ENCODE data around the gene XYLT1.

DNA sequence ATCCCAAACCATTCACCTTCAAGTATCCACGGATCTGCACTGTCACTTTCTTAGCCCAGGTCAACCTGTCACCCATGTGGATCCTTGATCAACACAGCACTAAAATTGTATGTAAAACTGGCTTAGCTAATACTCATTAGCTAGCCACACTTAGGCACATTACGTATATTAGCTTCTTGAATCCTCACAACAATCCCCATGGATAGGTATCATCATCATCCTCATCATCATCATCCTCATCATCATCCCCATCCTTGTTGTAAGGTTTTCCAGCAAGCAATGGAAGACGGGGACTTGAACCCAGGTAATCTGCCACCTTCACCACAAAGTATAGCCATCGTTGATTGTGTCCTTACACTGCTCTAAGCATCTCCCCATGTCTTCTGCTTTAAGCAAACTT, 184.3 kb downstream of the XYLT1 start:
- TF ChIP-seq, protein P1, sequence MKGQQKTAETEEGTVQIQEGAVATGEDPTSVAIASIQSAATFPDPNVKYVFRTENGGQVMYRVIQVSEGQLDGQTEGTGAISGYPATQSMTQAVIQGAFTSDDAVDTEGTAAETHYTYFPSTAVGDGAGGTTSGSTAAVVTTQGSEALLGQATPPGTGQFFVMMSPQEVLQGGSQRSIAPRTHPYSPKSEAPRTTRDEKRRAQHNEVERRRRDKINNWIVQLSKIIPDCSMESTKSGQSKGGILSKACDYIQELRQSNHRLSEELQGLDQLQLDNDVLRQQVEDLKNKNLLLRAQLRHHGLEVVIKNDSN (CRISPR knock-in tag; IDR thresholded peaks at IDR 0.05) = no peak
- TF ChIP-seq KAT7 (CRISPR knock-in tag; IDR thresholded peaks at IDR 0.05; ENCODE audit: borderline replicate concordance) (no peak), NFE2L1 (CRISPR knock-in tag; IDR thresholded peaks at IDR 0.05) (no peak)
- TF ChIP-seq, protein P2, sequence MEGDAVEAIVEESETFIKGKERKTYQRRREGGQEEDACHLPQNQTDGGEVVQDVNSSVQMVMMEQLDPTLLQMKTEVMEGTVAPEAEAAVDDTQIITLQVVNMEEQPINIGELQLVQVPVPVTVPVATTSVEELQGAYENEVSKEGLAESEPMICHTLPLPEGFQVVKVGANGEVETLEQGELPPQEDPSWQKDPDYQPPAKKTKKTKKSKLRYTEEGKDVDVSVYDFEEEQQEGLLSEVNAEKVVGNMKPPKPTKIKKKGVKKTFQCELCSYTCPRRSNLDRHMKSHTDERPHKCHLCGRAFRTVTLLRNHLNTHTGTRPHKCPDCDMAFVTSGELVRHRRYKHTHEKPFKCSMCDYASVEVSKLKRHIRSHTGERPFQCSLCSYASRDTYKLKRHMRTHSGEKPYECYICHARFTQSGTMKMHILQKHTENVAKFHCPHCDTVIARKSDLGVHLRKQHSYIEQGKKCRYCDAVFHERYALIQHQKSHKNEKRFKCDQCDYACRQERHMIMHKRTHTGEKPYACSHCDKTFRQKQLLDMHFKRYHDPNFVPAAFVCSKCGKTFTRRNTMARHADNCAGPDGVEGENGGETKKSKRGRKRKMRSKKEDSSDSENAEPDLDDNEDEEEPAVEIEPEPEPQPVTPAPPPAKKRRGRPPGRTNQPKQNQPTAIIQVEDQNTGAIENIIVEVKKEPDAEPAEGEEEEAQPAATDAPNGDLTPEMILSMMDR (IDR thresholded peaks at IDR 0.05) = no peak
- TF ChIP-seq, protein P3, sequence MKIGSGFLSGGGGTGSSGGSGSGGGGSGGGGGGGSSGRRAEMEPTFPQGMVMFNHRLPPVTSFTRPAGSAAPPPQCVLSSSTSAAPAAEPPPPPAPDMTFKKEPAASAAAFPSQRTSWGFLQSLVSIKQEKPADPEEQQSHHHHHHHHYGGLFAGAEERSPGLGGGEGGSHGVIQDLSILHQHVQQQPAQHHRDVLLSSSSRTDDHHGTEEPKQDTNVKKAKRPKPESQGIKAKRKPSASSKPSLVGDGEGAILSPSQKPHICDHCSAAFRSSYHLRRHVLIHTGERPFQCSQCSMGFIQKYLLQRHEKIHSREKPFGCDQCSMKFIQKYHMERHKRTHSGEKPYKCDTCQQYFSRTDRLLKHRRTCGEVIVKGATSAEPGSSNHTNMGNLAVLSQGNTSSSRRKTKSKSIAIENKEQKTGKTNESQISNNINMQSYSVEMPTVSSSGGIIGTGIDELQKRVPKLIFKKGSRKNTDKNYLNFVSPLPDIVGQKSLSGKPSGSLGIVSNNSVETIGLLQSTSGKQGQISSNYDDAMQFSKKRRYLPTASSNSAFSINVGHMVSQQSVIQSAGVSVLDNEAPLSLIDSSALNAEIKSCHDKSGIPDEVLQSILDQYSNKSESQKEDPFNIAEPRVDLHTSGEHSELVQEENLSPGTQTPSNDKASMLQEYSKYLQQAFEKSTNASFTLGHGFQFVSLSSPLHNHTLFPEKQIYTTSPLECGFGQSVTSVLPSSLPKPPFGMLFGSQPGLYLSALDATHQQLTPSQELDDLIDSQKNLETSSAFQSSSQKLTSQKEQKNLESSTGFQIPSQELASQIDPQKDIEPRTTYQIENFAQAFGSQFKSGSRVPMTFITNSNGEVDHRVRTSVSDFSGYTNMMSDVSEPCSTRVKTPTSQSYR (CRISPR knock-in tag; IDR thresholded peaks at IDR 0.05) = no peak
- TF ChIP-seq, protein P4, sequence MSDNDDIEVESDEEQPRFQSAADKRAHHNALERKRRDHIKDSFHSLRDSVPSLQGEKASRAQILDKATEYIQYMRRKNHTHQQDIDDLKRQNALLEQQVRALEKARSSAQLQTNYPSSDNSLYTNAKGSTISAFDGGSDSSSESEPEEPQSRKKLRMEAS (CRISPR knock-in tag; IDR thresholded peaks at IDR 0.05) = no peak
- TF ChIP-seq, protein P5, sequence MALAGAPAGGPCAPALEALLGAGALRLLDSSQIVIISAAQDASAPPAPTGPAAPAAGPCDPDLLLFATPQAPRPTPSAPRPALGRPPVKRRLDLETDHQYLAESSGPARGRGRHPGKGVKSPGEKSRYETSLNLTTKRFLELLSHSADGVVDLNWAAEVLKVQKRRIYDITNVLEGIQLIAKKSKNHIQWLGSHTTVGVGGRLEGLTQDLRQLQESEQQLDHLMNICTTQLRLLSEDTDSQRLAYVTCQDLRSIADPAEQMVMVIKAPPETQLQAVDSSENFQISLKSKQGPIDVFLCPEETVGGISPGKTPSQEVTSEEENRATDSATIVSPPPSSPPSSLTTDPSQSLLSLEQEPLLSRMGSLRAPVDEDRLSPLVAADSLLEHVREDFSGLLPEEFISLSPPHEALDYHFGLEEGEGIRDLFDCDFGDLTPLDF (CRISPR knock-in tag; IDR thresholded peaks at IDR 0.05) = no peak
